Transverse colon (tissue), 4 donors: ENCODE data around the gene REXO2. TPM values are rescaled to one million over a fixed set of nuclear protein-coding genes. Genes with fewer than 3 reads are reported as not detected.

Experiments
- DNase-seq: peaks from one replicate; pipeline ENCODE4 v3.0.0-alpha.2; 2019
- H3K27ac ChIP-seq, 4 donors: fragments of 200-600 bp; sonication (generic); 2 replicates each; pipeline ENCODE4 v1.5.1; 2016 to 2018; ENCODE audit warnings: inconsistent platforms in 4 of 4
- H3K27me3 ChIP-seq: fragments of 200-600 bp; sonication (generic); 2 replicates; pipeline ENCODE4 v1.5.1; 2017; ENCODE audit warnings: inconsistent platforms
- H3K36me3 ChIP-seq, 4 donors: fragments of 200-600 bp; sonication (generic); 2 replicates each; pipeline ENCODE4 v1.5.1; 2017 to 2019; ENCODE audit warnings: inconsistent platforms in 4 of 4
- H3K4me1 ChIP-seq, 4 donors: fragments of 200-600 bp; sonication (generic); 2 replicates each; pipeline ENCODE4 v1.5.1; 2017 to 2020; ENCODE audit warnings: inconsistent platforms in 4 of 4
- H3K4me3 ChIP-seq, 4 donors: fragments of 200-600 bp; sonication (generic); 1 replicate in 1 of 4; 2 replicates in 3 of 4; pipeline versions ENCODE4 v1.5.1 to v1.6.1; 2017 to 2019; ENCODE audit warnings: inconsistent platforms in 4 of 4
- H3K9me3 ChIP-seq, 2 donors: fragments of 200-600 bp; sonication (generic); 2 replicates each; pipeline ENCODE4 v1.5.1; 2017 to 2019; ENCODE audit warnings: inconsistent platforms in 2 of 2
- EP300 ChIP-seq: sonication (generic); formaldehyde crosslinking; IDR thresholded peaks from one replicate; pipeline ENCODE4 v1.6.1; 2017; ENCODE audit warnings: antibody characterized with exemption, low read depth
- POLR2A ChIP-seq: fragments of 450-650 bp; IDR thresholded peaks from one replicate; pipeline ENCODE4 v1.6.1; 2016; ENCODE audit warnings: antibody characterized with exemption, mild to moderate bottlenecking, moderate library complexity
- POLR2AphosphoS5 ChIP-seq, 3 donors: sonication (generic); formaldehyde crosslinking; IDR thresholded peaks; one replicate each; pipeline ENCODE4 v1.6.1; 2016; ENCODE audit warnings: antibody characterized with exemption in 3 of 3
- whole genome bisulfite sequencing, 2 donors: methylation state at CpG; one replicate each; pipeline ENCODE4 v1.1.5; 2018; ENCODE audit warnings: low coverage in 1 of 2; 5-methylcytosine and 5-hydroxymethylcytosine counted together
- in situ Hi-C, 4 donors: fragments of 200-750 bp; cut with MboI; loops; one replicate each; pipeline versions ENCODE4 v1.15.0 to v1.15.1; 2017; ENCODE audit warnings: low sequenced_read_pairs in 3 of 4, low pct_ligation_motif_present in 1 of 4, low pct_unique_long_range_greater_than_20kb in 1 of 4
- intact Hi-C: fragments of 100-400 bp; cut with DNase I; formaldehyde crosslinking; loops from one replicate; pipeline ENCODE4 v1.15.1; 2023; ENCODE audit warnings: low total_unique reads
- total RNA-seq, 4 donors: library from RNA; depleted of rRNA; stranded (reverse); fragments of >200 nt; gene quantifications; one replicate each; pipeline ENCODE4 v1.1.0, GENCODE V29; 2016
- TF ChIP-seq, protein P1 (sequence below), 5 experiments: fragments of 200-600 bp in 3 of 5; fragments of 450-650 bp in 2 of 5; sonication (generic) in 3 of 5; IDR thresholded peaks; 1 replicate in 2 of 5; 2 replicates in 3 of 5; pipeline ENCODE4 v1.5.1; 2016 to 2017; ENCODE audit warnings: antibody characterized with exemption in 5 of 5, inconsistent platforms in 3 of 5, mild to moderate bottlenecking in 2 of 5, moderate library complexity in 1 of 5

REXO2 gene
- total RNA-seq, 4 donors from 2014 or later: 28.1 to 126 (median 59.0) TPM

DNA sequence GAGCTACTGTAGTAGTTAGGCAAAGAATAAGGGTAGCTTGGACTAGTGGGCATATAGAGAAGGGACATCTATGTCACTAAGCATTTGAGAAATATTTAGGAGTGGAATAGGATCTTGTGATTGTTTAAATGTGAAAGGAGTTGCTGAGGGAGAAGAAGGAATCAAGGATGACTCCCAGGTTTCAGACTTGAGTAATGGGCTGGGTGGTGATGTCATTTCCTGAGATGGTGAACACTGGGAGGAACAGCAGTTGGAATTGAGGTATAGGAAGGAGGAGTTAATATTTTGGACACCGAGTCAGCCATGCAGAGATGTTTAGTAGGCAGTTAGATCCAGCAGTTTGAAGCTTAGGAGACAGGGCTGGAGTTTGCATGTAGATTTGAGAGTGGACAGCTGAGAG lies 40.1 kb downstream of the REXO2 start:
- no peaks in the 10 kb centered on the region for H3K36me3 ChIP-seq
- in situ Hi-C loops: no loop called here
- no peaks in the 10 kb centered on the region for H3K27me3 ChIP-seq
- intact Hi-C loops: no loop called here
- H3K27ac ChIP-seq: no peak overlapping the region
- TF ChIP-seq POLR2A (no peak), POLR2AphosphoS5 (IDR thresholded peaks at IDR 0.05) (no peak), EP300 (no peak)
- H3K9me3 ChIP-seq: no peaks in the 10 kb centered on the region
- WGBS, 2 donors: 85% methylated on average over 1 of the region's 1 CpG; no CpG with 5 or more reads in 1 of the 2 donors
- H3K4me1 ChIP-seq: peaks cover 0 to 6% (median 0%) of the 10 kb centered on the region in 4 donors
- H3K4me3 ChIP-seq: no peak overlapping the region
- no peak for DNase-seq

DNA sequence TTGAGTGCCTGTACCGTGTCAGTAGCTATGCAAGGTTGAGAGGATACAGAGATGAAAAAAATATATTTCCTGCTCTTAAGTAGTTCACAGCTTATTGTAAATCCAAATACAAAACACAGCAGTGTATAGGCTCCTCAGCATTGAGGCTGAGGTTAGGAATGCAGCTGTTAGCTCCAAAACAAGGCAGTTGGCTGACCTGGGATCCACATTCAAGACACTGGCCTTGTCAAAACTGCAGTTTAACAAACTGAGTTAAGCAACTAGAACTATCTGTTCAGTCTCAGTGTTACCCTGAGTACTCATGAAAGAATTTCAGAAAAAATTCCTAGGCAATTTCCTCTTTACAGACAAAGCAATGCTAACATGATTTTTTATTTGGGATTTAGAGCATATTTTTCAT lies 42.8 kb downstream of the REXO2 start:
- in situ Hi-C loops: no loop called here
- 63 to 71% methylated on average over 1 of the region's 1 CpG for WGBS, 2 donors
- Histone ChIP-seq H3K4me3 (no peak overlapping the region), H3K9me3 (no peaks in the 10 kb centered on the region), H3K36me3 (no peaks in the 10 kb centered on the region), H3K4me1 (peaks cover 0 to 6% (median 0%) of the 10 kb centered on the region in 4 donors), H3K27ac (no peak overlapping the region), H3K27me3 (no peaks in the 10 kb centered on the region)
- intact Hi-C loops: no loop called here
- no peak for DNase-seq
- TF ChIP-seq, protein P1, sequence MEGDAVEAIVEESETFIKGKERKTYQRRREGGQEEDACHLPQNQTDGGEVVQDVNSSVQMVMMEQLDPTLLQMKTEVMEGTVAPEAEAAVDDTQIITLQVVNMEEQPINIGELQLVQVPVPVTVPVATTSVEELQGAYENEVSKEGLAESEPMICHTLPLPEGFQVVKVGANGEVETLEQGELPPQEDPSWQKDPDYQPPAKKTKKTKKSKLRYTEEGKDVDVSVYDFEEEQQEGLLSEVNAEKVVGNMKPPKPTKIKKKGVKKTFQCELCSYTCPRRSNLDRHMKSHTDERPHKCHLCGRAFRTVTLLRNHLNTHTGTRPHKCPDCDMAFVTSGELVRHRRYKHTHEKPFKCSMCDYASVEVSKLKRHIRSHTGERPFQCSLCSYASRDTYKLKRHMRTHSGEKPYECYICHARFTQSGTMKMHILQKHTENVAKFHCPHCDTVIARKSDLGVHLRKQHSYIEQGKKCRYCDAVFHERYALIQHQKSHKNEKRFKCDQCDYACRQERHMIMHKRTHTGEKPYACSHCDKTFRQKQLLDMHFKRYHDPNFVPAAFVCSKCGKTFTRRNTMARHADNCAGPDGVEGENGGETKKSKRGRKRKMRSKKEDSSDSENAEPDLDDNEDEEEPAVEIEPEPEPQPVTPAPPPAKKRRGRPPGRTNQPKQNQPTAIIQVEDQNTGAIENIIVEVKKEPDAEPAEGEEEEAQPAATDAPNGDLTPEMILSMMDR (IDR thresholded peaks at IDR 0.05): no peak
- no peak for TF ChIP-seq POLR2A
- no peak for TF ChIP-seq POLR2AphosphoS5 (IDR thresholded peaks at IDR 0.05)
- no peak for TF ChIP-seq EP300

DNA sequence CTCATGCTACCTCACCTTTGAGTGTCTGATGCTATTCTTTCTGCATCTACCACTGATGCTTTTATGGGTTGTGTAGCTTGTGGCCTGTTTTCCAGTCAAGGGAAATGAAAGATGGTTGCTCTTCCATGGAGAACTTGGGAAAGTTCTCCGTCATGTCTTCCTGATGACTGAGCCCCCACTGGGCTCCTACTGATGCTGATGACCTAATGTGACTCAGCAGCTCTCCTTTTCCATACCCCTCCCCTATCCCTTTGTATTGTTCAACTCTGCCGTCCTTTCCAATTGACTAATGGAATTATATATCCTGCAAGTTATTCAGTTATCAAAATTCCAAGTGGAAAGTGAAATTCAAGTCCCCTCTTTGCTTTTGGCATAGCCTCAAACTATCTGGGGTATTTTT lies 44.7 kb downstream of the REXO2 start:
- WGBS, 2 donors: 94 to 100% methylated on average over 1 to 2 of the region's 2 CpGs
- Histone ChIP-seq H3K4me1 (no peaks in the 10 kb centered on the region), H3K36me3 (no peaks in the 10 kb centered on the region), H3K27ac (no peak overlapping the region), H3K27me3 (no peaks in the 10 kb centered on the region), H3K9me3 (no peaks in the 10 kb centered on the region), H3K4me3 (no peak overlapping the region)
- no peak for TF ChIP-seq EP300
- TF ChIP-seq, protein P1 (IDR thresholded peaks at IDR 0.05): no peak
- TF ChIP-seq POLR2AphosphoS5 (IDR thresholded peaks at IDR 0.05): no peak
- no peak for TF ChIP-seq POLR2A
- intact Hi-C loops: no loop called here
- in situ Hi-C loops: no loop called here
- no peak for DNase-seq

DNA sequence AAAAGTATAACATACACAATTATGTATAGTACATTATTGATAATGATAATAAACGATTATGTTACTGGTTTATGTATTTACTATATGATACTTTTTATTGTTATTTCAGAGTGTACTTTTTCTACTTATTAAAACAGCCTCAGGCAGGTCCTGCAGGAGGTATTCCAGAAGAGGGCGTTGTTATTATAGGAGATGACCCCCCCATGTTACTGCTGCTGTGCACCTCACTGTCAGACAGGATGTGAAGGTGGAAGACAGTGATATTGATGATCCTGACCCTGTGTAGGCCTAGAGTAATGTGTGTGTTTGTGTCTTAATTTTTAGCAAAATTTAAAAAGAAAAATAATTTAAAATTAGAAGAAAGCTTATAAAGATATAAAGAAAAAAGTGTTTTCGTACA lies 57.6 kb downstream of the REXO2 start:
- DNase-seq: no peak
- H3K27me3 ChIP-seq: no peaks in the 10 kb centered on the region
- H3K36me3 ChIP-seq: no peaks in the 10 kb centered on the region
- no peak overlapping the region for H3K4me3 ChIP-seq
- intact Hi-C loops: no loop called here
- in situ Hi-C loops: no loop called here
- H3K9me3 ChIP-seq: no peaks in the 10 kb centered on the region
- WGBS, 2 donors: 63 to 64% methylated on average over 3 of the region's 3 CpGs
- no peaks in the 10 kb centered on the region for H3K4me1 ChIP-seq
- TF ChIP-seq, protein P1 (IDR thresholded peaks at IDR 0.05): no peak
- TF ChIP-seq POLR2A (no peak), POLR2AphosphoS5 (IDR thresholded peaks at IDR 0.05) (no peak), EP300 (no peak)
- H3K27ac ChIP-seq: no peak overlapping the region

DNA sequence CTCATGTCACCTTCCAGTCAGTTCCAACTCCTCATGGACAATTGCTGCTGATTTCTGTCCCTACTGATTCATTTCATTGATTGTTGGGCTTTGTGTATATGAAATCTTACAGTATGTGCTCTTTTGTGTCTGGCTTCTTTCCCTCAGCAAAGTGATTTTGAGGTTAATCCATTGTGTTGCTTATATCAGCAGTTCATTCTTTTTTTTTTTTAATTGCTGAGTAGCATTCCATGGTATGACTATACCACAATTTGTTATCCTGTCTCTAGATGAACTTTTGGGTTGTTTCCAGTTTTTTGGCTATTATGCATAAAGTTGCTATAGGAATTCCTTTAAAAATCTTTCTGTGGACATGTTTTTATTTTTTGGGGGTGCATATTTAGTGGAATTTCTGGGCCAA lies 60.5 kb downstream of the REXO2 start:
- Histone ChIP-seq H3K27ac (no peak overlapping the region), H3K4me1 (no peaks in the 10 kb centered on the region), H3K27me3 (no peaks in the 10 kb centered on the region), H3K9me3 (no peaks in the 10 kb centered on the region), H3K4me3 (no peak overlapping the region), H3K36me3 (no peaks in the 10 kb centered on the region)
- DNase-seq: no peak
- intact Hi-C loops: no loop called here
- no peak for TF ChIP-seq POLR2AphosphoS5 (IDR thresholded peaks at IDR 0.05)
- TF ChIP-seq EP300: no peak
- TF ChIP-seq, protein P1 (IDR thresholded peaks at IDR 0.05): no peak
- no peak for TF ChIP-seq POLR2A
- in situ Hi-C loops: no loop called here
